OCI-LY3 (cell line): ENCODE data around the gene PGAP2.

ENCODE experiments used
- H2AFZ ChIP-seq: fragments of 200-600, 300-600 bp; shearing (Covaris generic); 2 replicates; pipeline ENCODE4 v1.6.0; 2014; ENCODE audit warnings: antibody characterized with exemption, low read depth, low read length
- H3K27ac ChIP-seq: fragments of 200-600, 300-600 bp; sonication (generic); 2 replicates; pipeline ENCODE4 v1.5.1; 2014; ENCODE audit warnings: mild to moderate bottlenecking, low read length, moderate library complexity, mixed read lengths
- H3K27me3 ChIP-seq: fragments of 200-600, 300-600 bp; sonication (generic); 2 replicates; pipeline ENCODE4 v1.6.1; 2014; ENCODE audit warnings: low read depth, low read length, mixed read lengths
- H3K36me3 ChIP-seq: fragments of 200-600, 300-600 bp; sonication (generic); replicated peaks from 2 replicates; pipeline ENCODE3; 2014; ENCODE audit warnings: low read depth, low read length, mixed read lengths
- H3K4me1 ChIP-seq: fragments of 300-600, 200-600 bp; sonication (generic); 2 replicates; pipeline ENCODE4 v1.6.1; 2014; ENCODE audit warnings: low read length, mixed read lengths
- H3K4me2 ChIP-seq: fragments of 200-600, 300-600 bp; sonication (generic); 2 replicates; pipeline ENCODE4 v1.6.1; 2014; ENCODE audit warnings: low read length, mixed read lengths
- H3K4me3 ChIP-seq: fragments of 300-600, 200-600 bp; sonication (generic); 2 replicates; pipeline ENCODE4 v1.5.1; 2014; ENCODE audit warnings: antibody characterized with exemption, mild to moderate bottlenecking, low read length, moderate library complexity
- H3K79me2 ChIP-seq: fragments of 300-600, 200-600 bp; shearing (Covaris generic); 2 replicates; pipeline ENCODE4 v1.6.1; 2014; ENCODE audit warnings: mild to moderate bottlenecking, low read length, mixed read lengths
- H3K9ac ChIP-seq: fragments of 300-600, 200-600 bp; shearing (Covaris generic); 2 replicates; pipeline ENCODE4 v1.6.0; 2014; ENCODE audit warnings: mild to moderate bottlenecking, low read length, moderate library complexity
- H3K9me3 ChIP-seq: fragments of 200-600, 300-600 bp; shearing (Covaris generic); 2 replicates; pipeline ENCODE4 v1.6.1; 2014; ENCODE audit warnings: low read length, mixed read lengths; ENCODE audit not compliant: insufficient read depth
- H4K20me1 ChIP-seq: fragments of 200-600, 300-600 bp; sonication (generic); 2 replicates; pipeline ENCODE4 v1.6.1; 2016; ENCODE audit warnings: low read length, mixed read lengths; ENCODE audit not compliant: insufficient read depth
- CTCF ChIP-seq: fragments of 200-600, 300-600 bp; sonication (generic); IDR thresholded peaks from 2 replicates; pipeline ENCODE4 v1.5.1; 2014; ENCODE audit warnings: antibody characterized with exemption, low read length, low read depth
- EZH2phosphoT487 ChIP-seq: fragments of 200-600 bp; shearing (Covaris generic); IDR thresholded peaks from 2 replicates; pipeline ENCODE4 v1.6.1; 2018; ENCODE audit warnings: antibody characterized with exemption, mixed run types, low read depth

Gene PGAP2

GRCh38 chr11:3861683-3862082, 53.3 kb downstream of the PGAP2 start:
- Histone ChIP-seq H3K4me3 (no peak overlapping the region), H3K79me2 (peaks cover 72% of the 10 kb centered on the region), H3K9ac (no peak overlapping the region), H3K9me3 (no peaks in the 10 kb centered on the region), H2AFZ (no peak overlapping the region), H3K27me3 (no peaks in the 10 kb centered on the region), H3K4me1 (peaks cover 28% of the 10 kb centered on the region), H3K4me2 (no peak overlapping the region), H3K27ac (no peak overlapping the region), H4K20me1 (peaks cover 7% of the 10 kb centered on the region), H3K36me3 (no peaks in the 10 kb centered on the region)
- TF ChIP-seq CTCF (no peak), EZH2phosphoT487 (no peak)

GRCh38 chr11:3865388-3866193, 57.2 kb downstream of the PGAP2 start:
- no peak for TF ChIP-seq CTCF
- no peak for TF ChIP-seq EZH2phosphoT487
- Histone ChIP-seq H3K36me3 (no peaks in the 10 kb centered on the region), H2AFZ (no peak overlapping the region), H3K27ac (no peak overlapping the region), H3K4me1 (peaks cover 19% of the 10 kb centered on the region), H3K9ac (no peak overlapping the region), H3K9me3 (no peaks in the 10 kb centered on the region), H3K4me3 (no peak overlapping the region), H3K79me2 (peaks cover 58% of the 10 kb centered on the region), H3K27me3 (no peaks in the 10 kb centered on the region), H3K4me2 (peak overlapping the region; percentile 27; the same call in 1 of the 2 replicates), H4K20me1 (peaks cover 17% of the 10 kb centered on the region)

GRCh38 chr11:3866206-3866605, 57.8 kb downstream of the PGAP2 start:
- Histone ChIP-seq H2AFZ (no peak overlapping the region), H3K4me3 (no peak overlapping the region), H3K9ac (no peak overlapping the region), H3K79me2 (peaks cover 58% of the 10 kb centered on the region), H3K4me1 (peaks cover 22% of the 10 kb centered on the region), H3K27ac (no peak overlapping the region), H3K27me3 (no peaks in the 10 kb centered on the region), H3K36me3 (no peaks in the 10 kb centered on the region), H4K20me1 (peaks cover 17% of the 10 kb centered on the region), H3K9me3 (no peaks in the 10 kb centered on the region), H3K4me2 (0 out of 2 replicates have a peak overlapping the region, but pooled peaks have one; percentile 15)
- TF ChIP-seq EZH2phosphoT487 (no peak), CTCF (no peak)

- TF ChIP-seq EZH2phosphoT487 (no peak), CTCF (no peak)
- H3K79me2 ChIP-seq: peaks cover 55% of the 10 kb centered on the region
- no peak overlapping the region for H3K4me2 ChIP-seq
- H3K27ac ChIP-seq: no peak overlapping the region
- H4K20me1 ChIP-seq: peaks cover 17% of the 10 kb centered on the region
- H2AFZ ChIP-seq: no peak overlapping the region
- H3K4me1 ChIP-seq: peaks cover 28% of the 10 kb centered on the region
- no peak overlapping the region for H3K4me3 ChIP-seq
- no peak overlapping the region for H3K9ac ChIP-seq
- no peaks in the 10 kb centered on the region for H3K9me3 ChIP-seq
- H3K36me3 ChIP-seq: no peaks in the 10 kb centered on the region
- H3K27me3 ChIP-seq: no peaks in the 10 kb centered on the region
These were observed 58.5 kb downstream of the PGAP2 start for GRCh38 chr11:3866836-3867208.
